KMS-11 (cell line): ENCODE results near the gene SP140L.

Source experiments
- H2AFZ ChIP-seq: fragments of 200-600 bp; sonication (generic); 2 replicates; pipeline ENCODE4 v1.6.1; 2016; ENCODE audit warnings: antibody characterized with exemption, mixed run types, low read depth
- H3K27ac ChIP-seq: fragments of 200-600 bp; sonication (generic); 2 replicates; pipeline ENCODE4 v1.6.1; 2016; ENCODE audit warnings: mild to moderate bottlenecking, mixed run types
- H3K27me3 ChIP-seq: fragments of 200-600 bp; sonication (generic); 2 replicates; pipeline ENCODE4 v1.6.1; 2017; ENCODE audit warnings: mild to moderate bottlenecking, low read depth, mixed run types, moderate library complexity; ENCODE audit not compliant: insufficient read depth
- H3K36me3 ChIP-seq: fragments of 200-600 bp; sonication (generic); 2 replicates; pipeline ENCODE4 v1.6.1; 2017; ENCODE audit warnings: mild to moderate bottlenecking, mixed run types; ENCODE audit not compliant: insufficient read depth
- H3K4me1 ChIP-seq: fragments of 200-600 bp; sonication (generic); 2 replicates; pipeline ENCODE4 v1.6.1; 2016; ENCODE audit warnings: mild to moderate bottlenecking, low read depth, mixed run types; ENCODE audit not compliant: poor library complexity, severe bottlenecking
- H3K4me2 ChIP-seq: fragments of 200-600 bp; sonication (generic); 2 replicates; pipeline ENCODE4 v1.7.0; 2016; ENCODE audit warnings: mild to moderate bottlenecking, mixed run types
- H3K4me3 ChIP-seq: fragments of 200-600 bp; sonication (generic); IDR thresholded peaks from 2 replicates; pipeline ENCODE4 v1.6.1; 2017; ENCODE audit warnings: low read depth, low read length, mixed read lengths; ENCODE audit not compliant: insufficient read depth
- H3K79me2 ChIP-seq: fragments of 200-600 bp; sonication (generic); 2 replicates; pipeline ENCODE4 v1.6.1; 2016; ENCODE audit warnings: low read depth, mixed run types; ENCODE audit not compliant: insufficient read depth
- H3K9ac ChIP-seq: fragments of 200-600 bp; sonication (generic); 2 replicates; pipeline ENCODE4 v1.6.1; 2016; ENCODE audit warnings: mild to moderate bottlenecking, mixed run types
- H4K20me1 ChIP-seq: fragments of 200-600 bp; sonication (generic); 2 replicates; pipeline ENCODE4 v1.6.1; 2016; ENCODE audit warnings: mild to moderate bottlenecking, mixed run types; ENCODE audit not compliant: insufficient read depth
- TF ChIP-seq, protein P1 (sequence below): fragments of 200-600 bp; sonication (generic); conservative IDR thresholded peaks from 2 replicates; pipeline ENCODE4 v1.6.1; 2017; ENCODE audit warnings: low read depth, mild to moderate bottlenecking, antibody characterized with exemption, low read length, moderate library complexity, mixed read lengths

SP140L gene

DNA sequence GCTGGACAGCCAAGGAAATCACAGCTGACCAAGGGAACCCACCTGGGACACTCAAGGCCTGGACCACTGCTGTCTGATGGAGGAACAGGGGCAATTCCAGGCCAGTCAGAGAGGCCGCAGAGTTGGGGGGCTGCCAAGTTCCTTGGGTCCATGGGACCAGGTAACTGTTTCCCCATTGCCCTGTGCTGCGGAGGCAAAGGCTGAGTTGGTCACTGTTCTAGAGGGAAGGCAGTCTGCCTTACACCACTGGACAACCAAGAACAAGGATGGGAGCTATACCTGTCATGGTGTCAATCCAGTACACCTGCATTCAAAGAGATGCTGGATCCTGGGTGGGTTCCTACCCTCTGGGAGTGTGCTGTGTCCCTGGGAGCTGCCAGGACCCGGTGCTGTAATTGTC lies 9.6 kb upstream of the SP140L start:
- H3K9ac ChIP-seq = no peak overlapping the region
- H3K27me3 ChIP-seq = no peaks in the 10 kb centered on the region
- H3K27ac ChIP-seq = no peak overlapping the region
- TF ChIP-seq, protein P1, sequence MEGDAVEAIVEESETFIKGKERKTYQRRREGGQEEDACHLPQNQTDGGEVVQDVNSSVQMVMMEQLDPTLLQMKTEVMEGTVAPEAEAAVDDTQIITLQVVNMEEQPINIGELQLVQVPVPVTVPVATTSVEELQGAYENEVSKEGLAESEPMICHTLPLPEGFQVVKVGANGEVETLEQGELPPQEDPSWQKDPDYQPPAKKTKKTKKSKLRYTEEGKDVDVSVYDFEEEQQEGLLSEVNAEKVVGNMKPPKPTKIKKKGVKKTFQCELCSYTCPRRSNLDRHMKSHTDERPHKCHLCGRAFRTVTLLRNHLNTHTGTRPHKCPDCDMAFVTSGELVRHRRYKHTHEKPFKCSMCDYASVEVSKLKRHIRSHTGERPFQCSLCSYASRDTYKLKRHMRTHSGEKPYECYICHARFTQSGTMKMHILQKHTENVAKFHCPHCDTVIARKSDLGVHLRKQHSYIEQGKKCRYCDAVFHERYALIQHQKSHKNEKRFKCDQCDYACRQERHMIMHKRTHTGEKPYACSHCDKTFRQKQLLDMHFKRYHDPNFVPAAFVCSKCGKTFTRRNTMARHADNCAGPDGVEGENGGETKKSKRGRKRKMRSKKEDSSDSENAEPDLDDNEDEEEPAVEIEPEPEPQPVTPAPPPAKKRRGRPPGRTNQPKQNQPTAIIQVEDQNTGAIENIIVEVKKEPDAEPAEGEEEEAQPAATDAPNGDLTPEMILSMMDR = no peak
- no peaks in the 10 kb centered on the region for H3K36me3 ChIP-seq
- H3K4me1 ChIP-seq = peaks cover 18% of the 10 kb centered on the region
- no peak overlapping the region for H3K4me2 ChIP-seq
- no peaks in the 10 kb centered on the region for H4K20me1 ChIP-seq
- no peaks in the 10 kb centered on the region for H3K79me2 ChIP-seq
- no peak overlapping the region for H3K4me3 ChIP-seq
- H2AFZ ChIP-seq = no peak overlapping the region

DNA sequence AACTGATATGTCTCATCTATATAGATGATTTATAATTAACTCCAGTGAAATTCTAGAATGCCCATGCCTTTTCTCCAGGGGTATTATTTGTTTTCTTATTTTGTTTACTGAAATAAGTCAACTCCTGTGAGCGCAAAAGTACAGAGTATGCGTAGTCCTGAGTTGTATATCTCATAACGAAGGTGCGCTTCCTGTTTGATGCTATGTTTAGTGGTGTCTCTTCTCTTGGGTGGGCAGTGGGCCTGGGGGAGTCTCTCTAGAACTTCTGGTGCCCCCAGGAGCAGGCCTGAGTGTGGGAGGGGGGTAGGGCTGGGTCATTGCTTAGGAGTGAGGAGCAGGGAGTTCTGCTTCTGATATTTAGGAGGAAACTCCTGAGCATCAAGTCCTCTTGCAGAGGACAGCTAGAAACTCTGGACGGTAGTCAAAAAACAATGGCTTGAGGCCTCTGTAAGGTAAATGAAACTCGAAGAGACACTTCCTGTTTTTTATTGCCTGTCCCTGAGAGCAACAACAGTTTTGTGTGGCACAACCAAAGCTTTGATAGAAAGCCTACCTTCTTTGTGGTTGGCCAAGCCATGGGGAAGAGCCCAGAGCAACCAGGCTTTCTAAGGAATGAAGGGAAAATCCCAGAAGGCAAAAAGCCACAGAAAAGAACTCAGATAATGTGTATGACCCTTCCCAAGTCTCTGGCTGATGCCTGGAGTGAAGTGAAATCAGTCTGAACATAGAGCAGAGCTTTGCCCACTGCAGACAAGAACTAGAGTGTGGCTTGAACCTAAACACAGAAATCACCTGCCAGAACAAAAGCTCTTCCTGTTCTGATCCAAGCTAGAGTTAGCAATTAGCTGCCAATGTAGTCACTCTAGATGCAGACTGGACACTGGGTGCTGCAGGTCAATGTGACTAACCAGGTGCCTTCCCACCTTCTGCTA lies 8.5 kb upstream of the SP140L start:
- no peak overlapping the region for H3K9ac ChIP-seq
- no peaks in the 10 kb centered on the region for H3K79me2 ChIP-seq
- H3K4me2 ChIP-seq = peak overlapping the region; percentile 45
- peak overlapping the region; percentile 41; the same call in 1 of the 2 replicates for H3K27ac ChIP-seq
- H2AFZ ChIP-seq = peak overlapping the region; percentile 60
- H3K36me3 ChIP-seq = no peaks in the 10 kb centered on the region
- H3K4me1 ChIP-seq = peaks cover 18% of the 10 kb centered on the region
- no peaks in the 10 kb centered on the region for H4K20me1 ChIP-seq
- TF ChIP-seq, protein P1 = no peak
- H3K27me3 ChIP-seq = no peaks in the 10 kb centered on the region
- no peak overlapping the region for H3K4me3 ChIP-seq

GRCh38 chr2:230319211-230319862 lies 7.7 kb upstream of the SP140L start:
- Histone ChIP-seq H3K36me3 (no peaks in the 10 kb centered on the region), H4K20me1 (no peaks in the 10 kb centered on the region), H3K4me2 (peak overlapping the region; percentile 45; the same call in 1 of the 2 replicates), H3K4me3 (no peak overlapping the region), H3K27me3 (no peaks in the 10 kb centered on the region), H3K4me1 (peaks cover 18% of the 10 kb centered on the region), H2AFZ (no peak overlapping the region), H3K79me2 (no peaks in the 10 kb centered on the region), H3K9ac (no peak overlapping the region), H3K27ac (no peak overlapping the region)
- TF ChIP-seq, protein P1 = no peak

DNA sequence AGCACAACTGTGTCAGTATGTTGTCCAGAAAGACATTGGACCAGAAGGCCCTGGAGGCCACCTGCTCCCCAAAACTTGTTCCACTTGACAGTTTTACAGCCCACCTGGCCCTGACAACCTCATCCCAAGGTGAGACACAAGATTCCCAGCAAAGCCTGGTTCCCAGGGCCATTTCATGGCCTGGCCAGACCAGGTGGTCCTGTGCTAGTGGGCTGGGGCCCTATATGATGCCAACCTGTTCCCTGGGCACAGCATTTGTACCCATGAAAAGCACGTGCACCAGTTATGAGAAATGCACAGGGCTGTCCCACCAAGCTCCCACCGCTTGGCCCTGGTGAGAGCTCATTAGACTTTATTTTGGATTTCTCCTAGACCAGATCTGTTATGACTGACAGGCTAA lies 6.0 kb upstream of the SP140L start:
- no peaks in the 10 kb centered on the region for H3K36me3 ChIP-seq
- H3K27me3 ChIP-seq = no peaks in the 10 kb centered on the region
- H3K4me2 ChIP-seq = no peak overlapping the region
- H3K4me3 ChIP-seq = no peak overlapping the region
- no peak overlapping the region for H3K9ac ChIP-seq
- H4K20me1 ChIP-seq = no peaks in the 10 kb centered on the region
- TF ChIP-seq, protein P1 = no peak
- H2AFZ ChIP-seq = no peak overlapping the region
- peaks cover 18% of the 10 kb centered on the region for H3K4me1 ChIP-seq
- no peak overlapping the region for H3K27ac ChIP-seq
- no peaks in the 10 kb centered on the region for H3K79me2 ChIP-seq
